ENCODE measurements around the gene HMCN1.

- TF ChIP-seq POLR2A (IDR thresholded peaks at IDR 0.05; ENCODE audit: low read length) (no peak), GATA1 (IDR thresholded peaks at IDR 0.05; ENCODE audit: low read depth, low read length) (no peak)
Observed at GRCh38 chr1:185785586-185785985, 51.4 kb downstream of the HMCN1 start.
